H1 (cell line): ENCODE results near the gene SSTR1. TPM values are rescaled to one million over a fixed set of nuclear protein-coding genes. Genes with fewer than 3 reads are reported as not detected.

Source experiments
- polyA plus RNA-seq, 7 experiments: library from polyadenylated mRNA; depleted of rRNA in 3 of 7; stranded (reverse) in 5 of 7; unstranded in 2 of 7; fragments of >200 nt in 5 of 7; fragments of 200-250 nt in 2 of 7; gene quantifications; 1 replicate in 5 of 7; 2 replicates in 1 of 7; 4 replicates in 1 of 7; pipeline versions ENCODE4 v1.2.1 to v1.2.3, GENCODE V29; 2011 to 2013; ENCODE audit warnings: missing spikeins in 2 of 7, mixed read lengths in 2 of 7
- total RNA-seq: library from RNA; stranded (reverse); fragmentation: NEBNext Ultra II Directional; extraction: Animal tissue kit (Norgen Biotek cat#: 25700); gene quantifications from 2 replicates; pipeline ENCODE4 v1.2.1, GENCODE V29; 2021

Gene SSTR1
- total and polyA plus RNA-seq, 2 of the 8 experiments (the other 6 are each of a cell fraction or from before 2014, with no cell fraction given) = 0.82 to 0.93 TPM

Other genes starting within 250 kb of the SSTR1 start
- 0.13 TPM in 2 replicates for gene CLEC14A, start 48.2 kb downstream of the SSTR1 start, total RNA-seq
- gene CLEC14A, start 48.2 kb downstream of the SSTR1 start, polyA plus RNA-seq (2011; rRNA removed) = 0.09 and 0.17 TPM in 2 replicates